GM23248 (cell line): ENCODE measurements around the gene WIF1.

ENCODE experiments used
- EZH2 ChIP-seq: fragments of 200-600 bp; sonication (generic); IDR thresholded peaks from 2 replicates; pipeline ENCODE4 v1.6.1; 2018; ENCODE audit warnings: antibody characterized with exemption, mild to moderate bottlenecking; ENCODE audit not compliant: insufficient read depth, poor library complexity, severe bottlenecking
- EZH2phosphoT487 ChIP-seq: fragments of 200-600 bp; sonication (generic); IDR thresholded peaks from 2 replicates; pipeline ENCODE4 v1.6.1; 2018; ENCODE audit warnings: antibody characterized with exemption, moderate library complexity, mild to moderate bottlenecking, low read depth; ENCODE audit not compliant: insufficient read depth

- TF ChIP-seq EZH2 (no peak), EZH2phosphoT487 (no peak)
These were observed 36.0 kb upstream of the WIF1 start for GRCh38 chr12:65157091-65157490.
